Measurements from ENCODE around the gene GPR39.

DNA sequence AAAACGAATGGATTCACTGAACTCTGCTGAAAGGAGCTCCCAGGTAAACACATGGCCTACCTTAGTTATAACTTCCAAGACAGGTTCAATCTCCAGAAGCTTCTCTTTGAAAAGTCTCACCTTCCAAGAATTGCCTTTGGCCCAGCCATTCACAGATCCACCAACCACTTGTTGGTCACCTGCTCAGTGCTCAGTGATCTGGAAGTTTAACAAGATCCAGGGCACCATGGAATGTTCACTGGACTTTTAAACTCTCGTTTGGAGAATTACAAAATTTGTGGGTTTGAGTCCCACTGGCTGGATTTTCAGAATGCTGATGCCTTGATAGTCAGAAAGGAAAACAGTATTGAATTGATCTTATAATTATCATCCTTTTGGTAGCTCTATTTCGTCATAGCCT, 9.4 kb downstream of the GPR39 start:
- TF ChIP-seq, protein P1, sequence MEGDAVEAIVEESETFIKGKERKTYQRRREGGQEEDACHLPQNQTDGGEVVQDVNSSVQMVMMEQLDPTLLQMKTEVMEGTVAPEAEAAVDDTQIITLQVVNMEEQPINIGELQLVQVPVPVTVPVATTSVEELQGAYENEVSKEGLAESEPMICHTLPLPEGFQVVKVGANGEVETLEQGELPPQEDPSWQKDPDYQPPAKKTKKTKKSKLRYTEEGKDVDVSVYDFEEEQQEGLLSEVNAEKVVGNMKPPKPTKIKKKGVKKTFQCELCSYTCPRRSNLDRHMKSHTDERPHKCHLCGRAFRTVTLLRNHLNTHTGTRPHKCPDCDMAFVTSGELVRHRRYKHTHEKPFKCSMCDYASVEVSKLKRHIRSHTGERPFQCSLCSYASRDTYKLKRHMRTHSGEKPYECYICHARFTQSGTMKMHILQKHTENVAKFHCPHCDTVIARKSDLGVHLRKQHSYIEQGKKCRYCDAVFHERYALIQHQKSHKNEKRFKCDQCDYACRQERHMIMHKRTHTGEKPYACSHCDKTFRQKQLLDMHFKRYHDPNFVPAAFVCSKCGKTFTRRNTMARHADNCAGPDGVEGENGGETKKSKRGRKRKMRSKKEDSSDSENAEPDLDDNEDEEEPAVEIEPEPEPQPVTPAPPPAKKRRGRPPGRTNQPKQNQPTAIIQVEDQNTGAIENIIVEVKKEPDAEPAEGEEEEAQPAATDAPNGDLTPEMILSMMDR (IDR thresholded peaks at IDR 0.05), result no peak
- no peak for TF ChIP-seq POLR2A (IDR thresholded peaks at IDR 0.05)

Measured in adrenal gland (tissue), 5 donors.